ENCODE measurements around the gene KAT8.

Gene KAT8

DNA sequence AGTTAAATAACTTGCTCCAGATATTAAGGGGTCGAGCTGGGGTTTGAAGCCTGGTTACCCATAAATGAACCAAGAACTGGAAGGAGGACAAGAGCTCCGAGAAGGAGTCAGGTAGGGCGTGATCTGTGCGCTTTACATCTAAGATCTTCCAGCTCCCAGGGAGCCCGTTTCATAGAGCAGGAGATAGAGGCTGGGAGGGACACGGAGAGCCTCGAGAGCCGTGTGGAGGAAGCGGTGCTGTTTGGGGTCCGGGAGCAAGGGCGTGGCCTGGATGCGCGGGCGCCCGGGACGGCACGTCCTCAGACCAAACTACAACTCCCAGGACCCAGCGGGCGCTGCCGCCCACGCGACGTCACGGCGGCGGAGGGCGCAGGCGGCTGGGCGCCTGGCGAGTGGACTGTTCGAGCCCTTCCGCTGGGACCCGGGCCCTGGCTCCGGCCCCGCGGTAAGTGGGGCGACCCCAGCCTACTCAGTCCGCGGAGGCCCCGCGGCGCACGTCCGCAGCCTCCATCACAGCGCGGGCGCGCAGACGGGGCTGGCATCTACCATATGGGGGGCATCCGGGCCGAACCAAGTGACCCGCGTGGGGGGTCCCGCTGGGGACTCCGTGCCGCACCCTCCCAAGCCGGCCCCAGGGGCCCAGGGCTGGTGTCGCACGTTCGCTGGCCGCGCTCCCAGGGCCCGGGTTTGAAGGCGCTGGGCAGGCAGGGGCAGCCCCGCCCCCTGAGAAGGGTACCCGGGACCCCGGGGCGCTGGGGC lies 9.2 kb upstream of the KAT8 start, which contains the start of gene BCKDK:
Gene BCKDK, plus strand, starts transcription at position 352 of the 759 bp plus-strand sequence. CDS start 838 bp downstream, outside the sequence.
- TF ChIP-seq, protein P1, sequence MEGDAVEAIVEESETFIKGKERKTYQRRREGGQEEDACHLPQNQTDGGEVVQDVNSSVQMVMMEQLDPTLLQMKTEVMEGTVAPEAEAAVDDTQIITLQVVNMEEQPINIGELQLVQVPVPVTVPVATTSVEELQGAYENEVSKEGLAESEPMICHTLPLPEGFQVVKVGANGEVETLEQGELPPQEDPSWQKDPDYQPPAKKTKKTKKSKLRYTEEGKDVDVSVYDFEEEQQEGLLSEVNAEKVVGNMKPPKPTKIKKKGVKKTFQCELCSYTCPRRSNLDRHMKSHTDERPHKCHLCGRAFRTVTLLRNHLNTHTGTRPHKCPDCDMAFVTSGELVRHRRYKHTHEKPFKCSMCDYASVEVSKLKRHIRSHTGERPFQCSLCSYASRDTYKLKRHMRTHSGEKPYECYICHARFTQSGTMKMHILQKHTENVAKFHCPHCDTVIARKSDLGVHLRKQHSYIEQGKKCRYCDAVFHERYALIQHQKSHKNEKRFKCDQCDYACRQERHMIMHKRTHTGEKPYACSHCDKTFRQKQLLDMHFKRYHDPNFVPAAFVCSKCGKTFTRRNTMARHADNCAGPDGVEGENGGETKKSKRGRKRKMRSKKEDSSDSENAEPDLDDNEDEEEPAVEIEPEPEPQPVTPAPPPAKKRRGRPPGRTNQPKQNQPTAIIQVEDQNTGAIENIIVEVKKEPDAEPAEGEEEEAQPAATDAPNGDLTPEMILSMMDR (IDR thresholded peaks at IDR 0.05; ENCODE audit: borderline replicate concordance, insufficient read depth, low read depth, low read length), result no peak
- H3K4me3 ChIP-seq (ENCODE audit: low read depth, low read length), result peak within 1 kb of the TSS; percentile 72

DNA sequence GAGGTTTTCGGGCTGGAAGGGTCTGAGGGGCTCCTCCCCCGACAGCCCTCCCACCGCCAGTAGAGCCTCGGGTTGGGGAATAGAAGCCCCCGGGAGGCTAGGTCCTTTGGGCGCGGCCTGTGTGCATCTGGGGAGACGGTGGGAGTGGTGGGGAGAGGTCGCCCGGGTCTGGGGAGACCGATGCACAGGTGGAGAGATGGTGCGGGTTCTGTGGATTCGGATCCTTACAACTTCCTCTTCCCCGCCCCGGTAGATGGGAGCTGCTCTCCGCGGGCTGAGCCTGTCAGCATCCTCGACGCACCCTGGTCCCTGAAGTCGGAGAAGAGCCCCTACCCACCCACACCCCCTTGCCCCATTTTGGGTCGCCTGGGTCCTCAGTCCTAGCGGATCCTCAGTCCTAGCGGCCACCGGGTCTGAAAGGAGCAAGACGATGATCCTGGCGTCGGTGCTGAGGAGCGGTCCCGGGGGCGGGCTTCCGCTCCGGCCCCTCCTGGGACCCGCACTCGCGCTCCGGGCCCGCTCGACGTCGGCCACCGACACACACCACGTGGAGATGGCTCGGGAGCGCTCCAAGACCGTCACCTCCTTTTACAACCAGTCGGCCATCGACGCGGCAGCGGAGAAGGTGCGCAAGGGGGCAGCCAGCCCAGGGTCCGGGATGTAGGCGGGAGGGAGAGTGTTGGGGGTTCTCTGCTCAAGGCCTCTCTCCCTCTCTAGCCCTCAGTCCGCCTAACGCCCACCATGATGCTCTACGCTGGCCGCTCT lies 8.5 kb upstream of the KAT8 start:
- TF ChIP-seq, protein P1 (IDR thresholded peaks at IDR 0.05; ENCODE audit: borderline replicate concordance, insufficient read depth, low read depth, low read length), result no peak

DNA sequence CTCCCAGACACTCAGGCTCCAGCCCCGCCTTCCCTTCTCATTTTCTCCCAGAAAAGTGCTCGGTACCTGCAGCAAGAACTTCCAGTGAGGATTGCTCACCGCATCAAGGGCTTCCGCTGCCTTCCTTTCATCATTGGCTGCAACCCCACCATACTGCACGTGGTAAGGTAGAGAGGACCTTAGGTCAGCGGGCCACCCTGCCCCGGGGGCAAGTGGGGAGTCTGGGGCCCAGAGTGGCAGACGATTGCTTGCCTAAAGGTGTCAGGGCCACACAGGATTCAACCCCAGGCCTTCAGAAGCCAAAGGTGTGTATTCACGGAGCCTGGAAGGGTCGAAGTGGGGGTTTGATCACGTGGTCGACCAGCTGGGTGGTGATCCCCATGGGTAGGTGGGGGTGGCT lies 7.8 kb upstream of the KAT8 start:
- H3K4me3 ChIP-seq (ENCODE audit: low read depth, low read length), result no peak overlapping the region

More for the DNA sequence above, 8.5 kb upstream of the KAT8 start:
- peak overlapping the region; percentile 72 for H3K4me3 ChIP-seq (ENCODE audit: low read depth, low read length)

DNA sequence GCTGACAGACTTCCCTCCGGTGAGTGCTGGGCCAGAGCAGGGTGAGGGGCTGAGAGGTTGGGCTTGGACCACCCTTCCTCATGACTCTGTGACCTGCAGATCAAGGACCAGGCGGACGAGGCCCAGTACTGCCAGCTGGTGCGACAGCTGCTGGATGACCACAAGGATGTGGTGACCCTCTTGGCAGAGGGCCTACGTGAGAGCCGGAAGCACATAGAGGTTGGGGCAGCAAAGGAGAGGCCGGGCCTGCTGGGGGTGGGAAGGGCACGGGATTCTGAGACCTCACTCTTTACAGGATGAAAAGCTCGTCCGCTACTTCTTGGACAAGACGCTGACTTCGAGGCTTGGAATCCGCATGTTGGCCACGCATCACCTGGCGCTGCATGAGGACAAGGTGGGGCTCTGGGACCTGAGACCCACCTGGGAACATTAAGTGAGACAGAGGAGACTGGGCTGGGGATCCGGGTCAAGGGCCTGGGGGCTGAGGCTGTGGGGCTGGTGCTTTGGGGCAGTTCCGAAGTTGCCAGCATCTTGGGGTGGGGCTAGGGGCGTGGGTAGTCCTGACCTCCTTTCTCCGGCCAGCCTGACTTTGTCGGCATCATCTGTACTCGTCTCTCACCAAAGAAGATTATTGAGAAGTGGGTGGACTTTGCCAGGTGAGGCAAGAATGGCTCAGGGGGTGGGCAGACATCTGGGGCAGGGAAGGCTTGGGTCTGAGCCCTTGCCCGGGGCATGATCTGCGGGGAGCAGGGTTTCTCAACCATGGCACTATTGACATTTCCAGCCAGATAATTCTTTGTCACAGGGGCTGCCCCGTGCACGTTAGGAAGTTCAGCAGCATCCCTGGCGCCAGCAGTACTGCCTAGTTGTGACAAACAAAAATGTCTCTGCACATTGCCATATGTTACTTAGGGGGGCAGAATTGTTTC lies 7.1 kb upstream of the KAT8 start:
- TF ChIP-seq, protein P1 (IDR thresholded peaks at IDR 0.05; ENCODE audit: borderline replicate concordance, insufficient read depth, low read depth, low read length), result no peak
- no peak overlapping the region for H3K4me3 ChIP-seq (ENCODE audit: low read depth, low read length)

More for the DNA sequence above, 7.8 kb upstream of the KAT8 start:
- TF ChIP-seq, protein P1 (IDR thresholded peaks at IDR 0.05; ENCODE audit: borderline replicate concordance, insufficient read depth, low read depth, low read length), result no peak

DNA sequence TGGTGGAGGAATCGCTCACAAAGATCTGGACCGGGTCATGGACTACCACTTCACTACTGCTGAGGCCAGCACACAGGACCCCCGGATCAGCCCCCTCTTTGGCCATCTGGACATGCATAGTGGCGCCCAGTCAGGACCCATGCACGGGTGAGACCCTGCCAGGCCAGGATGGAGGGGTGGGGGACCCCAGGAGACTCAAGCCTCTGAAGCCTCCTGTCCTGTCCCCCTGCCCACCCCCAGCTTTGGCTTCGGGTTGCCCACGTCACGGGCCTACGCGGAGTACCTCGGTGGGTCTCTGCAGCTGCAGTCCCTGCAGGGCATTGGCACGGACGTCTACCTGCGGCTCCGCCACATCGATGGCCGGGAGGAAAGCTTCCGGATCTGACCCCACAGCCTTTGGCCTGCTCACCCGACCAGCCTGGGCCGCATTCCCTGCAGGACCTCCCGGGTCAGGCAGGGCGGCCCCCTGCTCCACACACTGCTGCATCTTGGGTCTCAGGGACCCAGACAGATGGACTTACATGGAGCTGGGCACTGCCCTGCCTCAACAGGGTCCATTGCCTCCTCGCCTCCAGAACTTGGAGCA lies 5.5 kb upstream of the KAT8 start:
- H3K4me3 ChIP-seq (ENCODE audit: low read depth, low read length), result no peak overlapping the region
- TF ChIP-seq, protein P1 (IDR thresholded peaks at IDR 0.05; ENCODE audit: borderline replicate concordance, insufficient read depth, low read depth, low read length), result no peak

DNA sequence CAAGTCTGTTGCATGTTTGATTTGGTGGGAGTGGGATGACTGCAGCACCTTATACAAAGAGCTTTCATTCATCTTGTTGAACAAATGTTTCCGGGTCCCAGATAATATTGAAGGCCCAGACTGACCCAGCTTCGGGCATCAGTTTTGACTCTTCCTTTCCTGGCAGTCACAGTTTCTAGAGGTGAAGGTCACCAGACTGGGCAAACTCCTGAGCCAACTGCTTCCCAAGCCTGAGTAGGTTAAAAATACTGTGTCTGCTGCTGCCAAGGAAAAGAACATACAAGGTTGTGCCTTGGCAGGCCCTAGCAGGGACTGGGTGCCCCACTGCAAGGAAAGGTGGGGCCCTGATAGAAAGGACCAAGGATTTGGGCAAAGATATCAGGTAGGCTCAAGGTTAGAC lies 4.8 kb upstream of the KAT8 start:
- TF ChIP-seq, protein P1 (IDR thresholded peaks at IDR 0.05; ENCODE audit: borderline replicate concordance, insufficient read depth, low read depth, low read length), result no peak
- H3K4me3 ChIP-seq (ENCODE audit: low read depth, low read length), result no peak overlapping the region

Data from GM12875 (cell line).